T-helper 1 cell (primary cell): ENCODE results near the gene GRAP2.

Source experiments
- DNase-seq, 5 donors: peaks; one replicate each; pipeline ENCODE4 v3.0.0-alpha.2; 2012 to 2020

Gene GRAP2

DNA sequence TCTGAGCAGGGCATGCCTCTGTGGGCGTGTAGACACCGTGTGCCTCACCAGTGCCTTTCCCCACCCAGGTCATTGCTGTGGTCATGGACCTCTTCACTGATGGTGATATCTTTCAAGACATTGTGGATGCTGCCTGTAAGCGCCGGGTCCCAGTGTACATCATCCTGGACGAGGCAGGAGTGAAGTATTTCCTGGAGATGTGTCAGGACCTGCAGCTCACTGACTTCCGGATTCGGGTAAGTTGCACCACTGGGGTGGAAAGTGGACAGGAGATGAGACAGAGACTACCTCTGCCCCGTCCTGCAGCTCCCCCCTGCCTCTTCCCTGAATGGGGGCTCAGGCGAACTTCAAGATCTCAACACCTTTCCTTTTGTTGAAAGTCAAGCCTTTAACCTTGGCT is 118.2 kb downstream of the GRAP2 start:
- no peak for DNase-seq

DNA sequence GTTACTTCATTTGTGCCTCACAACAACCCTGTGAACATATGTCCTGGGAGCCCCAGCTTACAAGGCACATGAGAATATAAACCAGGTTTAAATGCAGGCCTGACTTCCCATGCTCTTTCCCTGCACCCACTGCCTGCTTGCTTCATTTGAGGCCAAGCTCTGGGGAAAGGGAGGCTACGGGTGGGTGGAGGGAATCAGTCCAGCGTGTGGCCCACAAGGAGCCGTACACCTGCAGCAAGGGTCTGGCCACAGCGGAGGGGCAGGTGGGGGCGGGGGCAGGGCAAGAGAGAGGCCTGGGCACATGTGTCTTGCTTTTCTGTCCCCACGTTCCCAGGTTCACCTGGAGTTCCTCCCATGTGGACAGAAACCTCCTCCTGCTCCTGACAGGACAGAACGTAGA is 120.1 kb downstream of the GRAP2 start:
- DNase-seq = no peak

DNA sequence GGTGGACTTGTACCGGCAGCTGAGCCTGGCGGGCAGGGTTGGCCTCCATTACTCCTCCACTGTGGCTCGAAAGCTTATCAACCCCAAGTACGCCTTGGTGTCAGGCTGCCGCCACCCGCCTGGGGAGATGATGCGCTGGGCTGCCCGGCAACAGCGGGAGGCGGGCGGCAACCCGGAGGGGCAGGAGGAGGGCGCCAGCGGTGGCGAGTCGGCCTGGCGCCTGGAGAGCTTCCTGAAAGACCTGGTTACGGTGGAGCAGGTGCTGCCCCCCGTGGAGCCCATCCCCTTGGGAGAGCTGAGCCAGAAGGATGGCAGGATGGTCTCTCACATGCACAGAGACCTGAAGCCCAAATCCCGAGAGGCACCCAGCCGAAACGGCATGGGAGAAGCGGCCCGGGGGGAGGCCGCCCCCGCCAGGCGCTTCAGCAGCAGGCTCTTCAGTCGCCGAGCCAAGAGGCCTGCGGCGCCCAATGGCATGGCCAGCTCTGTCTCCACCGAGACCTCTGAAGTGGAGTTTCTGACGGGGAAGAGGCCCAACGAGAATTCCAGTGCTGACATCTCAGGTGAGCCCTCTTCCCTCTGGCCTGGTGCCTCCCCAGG is 120.6 kb downstream of the GRAP2 start:
- DNase-seq = no peak

DNA sequence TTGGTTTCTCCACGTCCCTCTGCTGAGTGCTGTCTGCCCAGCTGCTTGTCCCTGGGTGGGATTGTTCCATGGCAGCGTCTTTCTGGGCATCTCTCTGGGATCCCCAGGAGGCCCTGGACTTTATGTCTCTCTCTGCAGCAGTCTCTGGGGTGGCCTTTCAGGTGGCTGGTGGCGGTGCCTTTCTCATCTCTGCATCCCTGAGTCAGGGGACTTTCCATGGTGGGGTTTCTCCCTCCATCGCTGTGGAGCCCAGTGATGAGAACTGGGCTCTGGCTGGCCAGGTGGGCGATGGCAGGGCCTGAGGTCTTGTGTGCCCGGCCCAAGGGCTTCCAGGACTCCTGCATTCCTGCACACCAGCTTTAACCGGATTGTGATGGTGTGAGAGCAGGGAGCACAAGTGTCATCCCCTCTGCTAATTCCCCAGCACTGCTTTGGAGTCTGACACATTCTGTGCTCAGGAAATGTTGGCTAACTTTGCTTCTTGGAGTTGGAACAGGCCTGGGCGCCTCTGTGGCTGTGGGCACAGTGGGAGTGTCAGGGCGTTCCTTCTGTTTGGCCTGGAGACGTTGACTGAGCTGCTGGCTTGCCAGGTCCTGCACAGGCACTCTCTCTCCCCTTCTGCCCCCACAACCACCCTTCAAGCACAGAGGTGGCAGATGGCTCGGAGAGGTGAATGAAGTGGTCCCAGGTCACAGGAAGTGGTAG is 121.8 kb downstream of the GRAP2 start:
- DNase-seq = no peak
